ENCODE results near the gene EVA1A.

The EVA1A gene

GRCh38 chr2:75589391-75590105 lies 28.8 kb upstream of the EVA1A start:
- DNase-seq, result no peak

GRCh38 chr2:75587954-75588587 lies 27.3 kb upstream of the EVA1A start:
- DNase-seq, result no peak

- DNase-seq, result no peak
Measured at GRCh38 chr2:75586971-75587370, 26.2 kb upstream of the EVA1A start.

GRCh38 chr2:75582840-75583239 lies 22.1 kb upstream of the EVA1A start:
- no peak for DNase-seq

- DNase-seq, result no peak
Measured at GRCh38 chr2:75580606-75581005, 19.9 kb upstream of the EVA1A start.

GRCh38 chr2:75580156-75580555 lies 19.4 kb upstream of the EVA1A start:
- no peak for DNase-seq

- no peak for DNase-seq
Measured at GRCh38 chr2:75579186-75579585, 18.4 kb upstream of the EVA1A start.

- no peak for DNase-seq
Measured at GRCh38 chr2:75577280-75577679, 16.5 kb upstream of the EVA1A start.

GRCh38 chr2:75574106-75574505 lies 13.4 kb upstream of the EVA1A start:
- DNase-seq, result no peak

GRCh38 chr2:75573145-75573878 lies 12.6 kb upstream of the EVA1A start:
- DNase-seq, result no peak

GRCh38 chr2:75571730-75572430 lies 11.1 kb upstream of the EVA1A start:
- DNase-seq, result no peak

- DNase-seq, result no peak
Measured at GRCh38 chr2:75570948-75571729, 10.4 kb upstream of the EVA1A start.

- DNase-seq, result no peak
Measured at GRCh38 chr2:75570024-75570947, 9.5 kb upstream of the EVA1A start.

- DNase-seq, result no peak
Measured at GRCh38 chr2:75569546-75569945, 8.8 kb upstream of the EVA1A start.

- DNase-seq, result no peak
Measured at GRCh38 chr2:75568174-75568573, 7.4 kb upstream of the EVA1A start.

- no peak for DNase-seq
Measured at GRCh38 chr2:75565472-75566462, 5.0 kb upstream of the EVA1A start.

- no peak for DNase-seq
Measured at GRCh38 chr2:75564713-75565359, 4.1 kb upstream of the EVA1A start.

- no peak for DNase-seq
Measured at GRCh38 chr2:75564026-75564688, 3.4 kb upstream of the EVA1A start.

GRCh38 chr2:75563591-75563990 lies 2.9 kb upstream of the EVA1A start:
- DNase-seq, result no peak

Measured in CD4-positive, alpha-beta T cell treated with Interleukin-12 subunit alpha and Interleukin-12 subunit beta, for 1 hour (primary cell).